ENCODE results near the gene THUMPD3. TPM values are rescaled to one million over a fixed set of nuclear protein-coding genes. Genes with fewer than 3 reads are reported as not detected.

Gene THUMPD3
- total RNA-seq, 2 experiments from 2014 or later = 46.6 to 49.9 TPM

DNA sequence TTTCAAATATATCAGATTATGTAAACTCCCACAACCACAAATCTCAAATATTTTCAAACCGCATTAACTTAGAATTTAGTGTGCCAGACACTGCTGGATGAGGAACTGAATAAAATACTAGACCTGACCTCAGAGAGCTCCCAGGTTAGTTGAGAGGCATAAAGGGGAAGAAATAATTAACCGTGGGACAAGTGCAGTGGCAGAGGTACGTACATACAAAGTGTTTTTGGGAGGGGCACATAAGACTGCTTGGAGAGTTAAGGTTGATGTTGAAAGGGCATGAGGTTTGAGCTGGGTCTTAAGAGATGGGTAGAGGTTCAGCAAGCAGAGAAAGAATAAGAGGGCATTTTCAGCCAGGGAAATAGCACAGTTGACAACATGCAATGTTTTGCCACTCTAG lies 17.2 kb downstream of the THUMPD3 start:
- ATAC-seq (ENCODE audit: low read depth) = no peak
- H3K4me1 Mint-ChIP-seq = peaks cover 3% of the 10 kb centered on the region
- POLR2A ChIA-PET = no interaction called here

GRCh38 chr3:9384141-9384828 lies 21.4 kb downstream of the THUMPD3 start:
- POLR2A ChIA-PET = interaction anchor here (0.8 to 1.8 kb wide), 6 partner anchors 10 to 21 kb away, joined by 3 to 6 read pairs (median 4); partner anchors contain the start of gene THUMPD3
- no peak for ATAC-seq (ENCODE audit: low read depth)
- no peak for DNase-seq
- Mint-ChIP-seq H3K9me3 (no peaks in the 10 kb centered on the region), H3K4me3 (no peak overlapping the region), H3K36me3 (peaks cover 34% of the 10 kb centered on the region), H3K27me3 (no peaks in the 10 kb centered on the region), H3K27ac (no peak overlapping the region), H3K4me1 (peaks cover 14% of the 10 kb centered on the region)

More for the DNA sequence above, 17.2 kb downstream of the THUMPD3 start:
- DNase-seq = no peak
- H3K4me3 Mint-ChIP-seq = no peak overlapping the region
- H3K36me3 Mint-ChIP-seq = peaks cover 37% of the 10 kb centered on the region
- H3K9me3 Mint-ChIP-seq = no peaks in the 10 kb centered on the region
- H3K27me3 Mint-ChIP-seq = no peaks in the 10 kb centered on the region
- no peak overlapping the region for H3K27ac Mint-ChIP-seq

DNA sequence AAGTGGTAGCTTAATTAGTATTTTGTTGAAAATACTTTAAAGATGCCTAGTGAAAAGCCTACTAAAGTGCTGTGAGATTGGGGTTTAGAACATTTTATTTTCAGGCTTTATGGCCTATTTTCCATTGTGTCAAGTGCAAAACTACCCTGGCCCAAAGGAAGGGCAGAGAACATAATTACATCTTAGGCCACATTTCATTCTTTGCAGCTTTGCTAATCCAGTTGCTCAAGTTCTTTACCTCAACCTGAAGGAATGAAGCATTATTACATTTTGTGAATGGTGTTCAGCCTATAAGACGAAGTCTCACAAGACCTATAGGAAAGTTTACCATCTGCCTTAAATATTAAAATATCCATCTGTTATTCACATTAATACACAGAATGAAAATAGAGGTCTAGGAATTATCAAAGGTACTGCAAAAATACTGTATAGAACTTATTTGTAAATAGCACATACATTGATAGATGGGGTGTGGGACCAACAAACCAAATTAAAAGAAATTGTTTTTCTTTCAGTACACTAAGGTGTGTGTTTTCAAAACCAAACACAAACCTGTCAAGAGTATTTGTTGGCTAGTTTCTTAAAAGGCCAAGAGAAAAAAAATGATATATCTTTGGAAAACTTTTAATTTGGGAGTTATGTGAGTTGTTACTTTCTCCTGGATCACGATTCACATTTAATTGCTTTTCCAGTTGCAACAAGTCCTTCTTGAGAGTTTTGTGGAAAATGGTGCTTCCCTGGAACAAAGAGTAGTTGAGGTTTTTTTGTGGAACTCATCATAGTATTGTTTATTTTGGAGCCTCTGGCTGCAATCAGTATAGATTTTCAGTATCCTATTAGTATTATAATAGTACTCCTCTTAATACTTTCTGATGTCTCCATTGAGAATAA lies 22.6 kb downstream of the THUMPD3 start:
- H3K4me3 Mint-ChIP-seq = no peak overlapping the region
- peaks cover 35% of the 10 kb centered on the region for H3K36me3 Mint-ChIP-seq
- no peaks in the 10 kb centered on the region for H3K27me3 Mint-ChIP-seq
- H3K4me1 Mint-ChIP-seq = peaks cover 14% of the 10 kb centered on the region
- peak overlapping the region; percentile 60 for H3K27ac Mint-ChIP-seq
- no peaks in the 10 kb centered on the region for H3K9me3 Mint-ChIP-seq
- POLR2A ChIA-PET = interaction anchor here (0.6 to 1.2 kb wide), 3 partner anchors 10 to 22 kb away, joined by 3 to 5 read pairs (median 4); partner anchors contain the start of gene THUMPD3
- no peak for DNase-seq
- no peak for ATAC-seq (ENCODE audit: low read depth)

DNA sequence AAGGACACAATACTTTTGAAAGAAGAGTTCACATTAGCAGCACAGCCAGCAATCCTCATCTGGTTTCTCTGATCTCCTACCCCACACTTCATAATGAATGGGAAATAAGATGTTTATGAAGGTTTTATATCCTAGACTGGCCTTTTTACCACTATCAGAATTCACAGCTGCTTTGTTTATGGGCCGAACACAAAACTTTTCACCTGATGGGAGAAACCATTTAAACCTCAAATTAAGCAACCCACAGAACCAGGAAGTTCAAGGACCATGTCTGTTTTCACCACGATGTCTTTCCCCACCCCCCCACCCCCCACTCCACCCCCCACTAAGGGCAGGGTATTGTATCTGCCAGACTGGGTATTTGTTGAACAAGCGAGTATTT lies 23.2 kb downstream of the THUMPD3 start:
- POLR2A ChIA-PET = interaction anchor here (0.6 to 1.2 kb wide), 3 partner anchors 9 to 23 kb away, joined by 3 to 5 read pairs (median 4); partner anchors contain the start of gene THUMPD3
- peaks cover 32% of the 10 kb centered on the region for H3K36me3 Mint-ChIP-seq
- DNase-seq (no peak), ATAC-seq (ENCODE audit: low read depth) (no peak)
- peaks cover 14% of the 10 kb centered on the region for H3K4me1 Mint-ChIP-seq
- H3K9me3 Mint-ChIP-seq = no peaks in the 10 kb centered on the region
- H3K27ac Mint-ChIP-seq = peak overlapping the region; percentile 54
- H3K27me3 Mint-ChIP-seq = no peaks in the 10 kb centered on the region
- H3K4me3 Mint-ChIP-seq = no peak overlapping the region

DNA sequence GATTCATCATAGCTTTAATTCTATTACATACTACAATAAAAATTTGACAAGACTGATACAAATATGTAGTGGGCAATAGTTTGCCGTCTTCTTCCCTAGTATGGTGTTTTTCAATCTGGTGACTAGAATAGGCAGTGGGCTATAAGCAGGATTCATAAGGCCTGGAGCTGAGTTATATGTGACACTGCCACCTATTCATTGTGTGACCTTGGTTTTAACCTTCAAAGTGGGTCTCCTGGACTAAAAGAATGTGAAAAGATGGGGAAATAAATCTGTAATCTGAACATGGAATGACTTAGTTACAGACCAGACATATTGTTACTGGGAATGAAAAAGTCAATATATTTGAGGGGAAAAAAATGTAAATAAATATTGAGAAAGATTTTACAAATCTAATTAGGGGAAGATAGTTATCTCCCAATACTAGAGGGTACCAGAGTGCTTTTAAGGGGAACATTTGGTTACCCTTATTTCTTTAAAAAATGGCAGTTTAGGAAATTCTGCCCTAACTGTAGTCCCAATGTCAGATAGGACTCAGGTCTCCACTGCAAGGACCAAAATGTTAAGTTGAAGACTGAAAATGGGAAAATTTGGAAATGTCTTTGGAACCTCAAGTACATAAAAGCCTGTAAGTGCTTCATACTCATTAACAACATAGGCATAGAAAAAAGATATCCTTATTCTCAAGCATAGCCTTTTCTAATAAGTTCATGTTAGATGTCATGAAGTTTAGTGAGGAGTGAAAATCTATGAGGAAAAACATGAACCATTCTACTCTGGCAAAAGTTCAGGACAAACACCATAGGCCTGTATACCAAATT lies 23.9 kb downstream of the THUMPD3 start:
- Mint-ChIP-seq H3K9me3 (no peaks in the 10 kb centered on the region), H3K4me1 (peaks cover 18% of the 10 kb centered on the region), H3K36me3 (peaks cover 35% of the 10 kb centered on the region), H3K4me3 (no peak overlapping the region), H3K27me3 (no peaks in the 10 kb centered on the region), H3K27ac (peak overlapping the region; percentile 30)
- POLR2A ChIA-PET = interaction anchor here (0.6 to 1.2 kb wide), 3 partner anchors 9 to 24 kb away, joined by 3 to 5 read pairs (median 4); partner anchors contain the start of gene THUMPD3
- ATAC-seq (ENCODE audit: low read depth) (no peak), DNase-seq (no peak)

- DNase-seq (no peak), ATAC-seq (ENCODE audit: low read depth) (no peak)
- H3K27ac Mint-ChIP-seq = no peak overlapping the region
- H3K4me1 Mint-ChIP-seq = peaks cover 24% of the 10 kb centered on the region
- POLR2A ChIA-PET = no interaction called here
- peaks cover 39% of the 10 kb centered on the region for H3K36me3 Mint-ChIP-seq
- no peaks in the 10 kb centered on the region for H3K27me3 Mint-ChIP-seq
- no peak overlapping the region for H3K4me3 Mint-ChIP-seq
- no peaks in the 10 kb centered on the region for H3K9me3 Mint-ChIP-seq
Observed at GRCh38 chr3:9387322-9387655, 24.4 kb downstream of the THUMPD3 start.

- H3K36me3 Mint-ChIP-seq = peaks cover 42% of the 10 kb centered on the region
- no peak for ATAC-seq (ENCODE audit: low read depth)
- H3K4me1 Mint-ChIP-seq = peaks cover 30% of the 10 kb centered on the region
- H3K4me3 Mint-ChIP-seq = no peak overlapping the region
- POLR2A ChIA-PET = interaction anchor here (0.6 to 1.3 kb wide), 2 partner anchors 9 to 12 kb away, joined by 4 to 5 read pairs; no protein-coding TSS in a partner anchor
- no peak overlapping the region for H3K27ac Mint-ChIP-seq
- DNase-seq = no peak
- H3K9me3 Mint-ChIP-seq = no peaks in the 10 kb centered on the region
- no peaks in the 10 kb centered on the region for H3K27me3 Mint-ChIP-seq
Observed at GRCh38 chr3:9388142-9388541, 25.3 kb downstream of the THUMPD3 start.

GRCh38 chr3:9388562-9389272 lies 25.9 kb downstream of the THUMPD3 start:
- no peaks in the 10 kb centered on the region for H3K27me3 Mint-ChIP-seq
- no peak overlapping the region for H3K4me3 Mint-ChIP-seq
- ATAC-seq (ENCODE audit: low read depth) = no peak
- H3K9me3 Mint-ChIP-seq = no peaks in the 10 kb centered on the region
- H3K36me3 Mint-ChIP-seq = peaks cover 42% of the 10 kb centered on the region
- peaks cover 32% of the 10 kb centered on the region for H3K4me1 Mint-ChIP-seq
- no peak overlapping the region for H3K27ac Mint-ChIP-seq
- POLR2A ChIA-PET = interaction anchor here (0.9 to 1.3 kb wide), 2 partner anchors 8 to 25 kb away, joined by 3 to 4 read pairs; no protein-coding TSS in a partner anchor
- DNase-seq = no peak

- peaks cover 48% of the 10 kb centered on the region for H3K36me3 Mint-ChIP-seq
- POLR2A ChIA-PET = interaction anchor here (1.0 kb wide), 1 partner anchor 27 kb away, joined by 4 read pairs; no protein-coding TSS in a partner anchor
Observed at GRCh38 chr3:9390265-9390888, 27.5 kb downstream of the THUMPD3 start.

DNA sequence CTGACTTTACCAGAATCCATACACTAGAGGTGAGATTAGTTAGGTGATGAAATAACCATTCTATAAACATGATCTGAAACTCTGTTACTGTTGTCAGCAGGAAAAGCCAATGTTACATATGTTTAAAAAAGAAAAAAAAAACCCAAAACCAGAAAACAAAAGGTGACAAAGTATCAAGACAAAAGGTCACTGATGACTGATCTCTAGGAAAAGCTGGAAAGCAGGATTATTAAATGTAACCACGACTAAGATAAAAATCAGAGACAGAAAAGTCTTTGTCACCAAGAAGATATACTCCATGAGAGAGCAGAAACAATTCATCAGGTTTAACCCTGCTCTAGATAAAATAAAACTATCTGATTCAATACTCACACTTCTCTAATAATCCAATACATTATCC lies 29.2 kb downstream of the THUMPD3 start:
- Mint-ChIP-seq H3K36me3 (peaks cover 44% of the 10 kb centered on the region), H3K27me3 (no peaks in the 10 kb centered on the region), H3K4me1 (peaks cover 36% of the 10 kb centered on the region), H3K9me3 (no peaks in the 10 kb centered on the region), H3K27ac (no peak overlapping the region), H3K4me3 (no peak overlapping the region)
- no peak for DNase-seq
- POLR2A ChIA-PET = interaction anchor here (5.8 kb wide), 1 partner anchor 29 kb away, joined by 98 read pairs; the partner anchor contains the start of gene THUMPD3
- no peak for ATAC-seq (ENCODE audit: low read depth)

More at GRCh38 chr3:9390265-9390888, 27.5 kb downstream of the THUMPD3 start:
- DNase-seq = no peak
- ATAC-seq (ENCODE audit: low read depth) = no peak
- no peaks in the 10 kb centered on the region for H3K9me3 Mint-ChIP-seq
- no peaks in the 10 kb centered on the region for H3K27me3 Mint-ChIP-seq
- peaks cover 43% of the 10 kb centered on the region for H3K4me1 Mint-ChIP-seq
- no peak overlapping the region for H3K4me3 Mint-ChIP-seq
- no peak overlapping the region for H3K27ac Mint-ChIP-seq

GRCh38 chr3:9395570-9396300 lies 32.9 kb downstream of the THUMPD3 start:
- H3K4me1 Mint-ChIP-seq = peaks cover 45% of the 10 kb centered on the region
- H3K27me3 Mint-ChIP-seq = no peaks in the 10 kb centered on the region
- no peaks in the 10 kb centered on the region for H3K9me3 Mint-ChIP-seq
- ATAC-seq (ENCODE audit: low read depth) (no peak), DNase-seq (no peak)
- POLR2A ChIA-PET = interaction anchor here (1.0 to 5.8 kb wide), 12 partner anchors 9 to 397 kb away, joined by 3 to 98 read pairs (median 6); partner anchors contain the start of genes ARPC4, MTMR14, OGG1 and TADA3
- H3K36me3 Mint-ChIP-seq = peaks cover 39% of the 10 kb centered on the region
- peak overlapping the region; percentile 96 for H3K4me3 Mint-ChIP-seq
- peak overlapping the region; percentile 94 for H3K27ac Mint-ChIP-seq

Measured in activated naive CD8-positive, alpha-beta T cell treated with anti-CD3 and anti-CD28 coated beads, Interleukin-2, amount 10 ng/mL, durations not matched to agents 7 days and 5 days (primary cell).